ENCODE measurements around the gene TBC1D14.
"Not testable (repeated sequence)": the region's sequence is repeated elsewhere in the genome, so short reads cannot be mapped to it uniquely, and the experiment has no call there.

The TBC1D14 gene

GRCh38 chr4:6972375-6972650, 62.7 kb downstream of the TBC1D14 start:
- H3K27me3 ChIP-seq: no peaks in the 10 kb centered on the region
- peaks cover 11% of the 10 kb centered on the region; the same call in 1 of the 2 replicates for H3K9me3 ChIP-seq
- H3K4me2 ChIP-seq: peak overlapping the region; percentile 89
- H3K27ac ChIP-seq: peak overlapping the region; percentile 80
- H3K4me1 ChIP-seq: peaks cover 80% of the 10 kb centered on the region
- H3K36me3 ChIP-seq: peaks cover 75% of the 10 kb centered on the region
- peaks cover 52% of the 10 kb centered on the region for H4K20me1 ChIP-seq
- TF ChIP-seq Cebpa-rat (IDR thresholded peaks at IDR 0.05): no peak
- peak overlapping the region; percentile 44; the same call in 1 of the 2 replicates for H3K9ac ChIP-seq
- no peak overlapping the region for H3K4me3 ChIP-seq

GRCh38 chr4:6972911-6973310, 63.3 kb downstream of the TBC1D14 start:
- 0 out of 2 replicates have a peak overlapping the region, but pooled peaks have one; percentile 2 for H3K9ac ChIP-seq
- peak overlapping the region; percentile 89 for H3K4me2 ChIP-seq
- H3K27ac ChIP-seq: peak overlapping the region; percentile 80
- H3K27me3 ChIP-seq: no peaks in the 10 kb centered on the region
- TF ChIP-seq Cebpa-rat (IDR thresholded peaks at IDR 0.05): no peak
- peaks cover 69% of the 10 kb centered on the region for H3K36me3 ChIP-seq
- H3K4me3 ChIP-seq: no peak overlapping the region
- H3K9me3 ChIP-seq: peaks cover 11% of the 10 kb centered on the region; the same call in 1 of the 2 replicates
- peaks cover 74% of the 10 kb centered on the region for H3K4me1 ChIP-seq
- peaks cover 46% of the 10 kb centered on the region for H4K20me1 ChIP-seq

DNA sequence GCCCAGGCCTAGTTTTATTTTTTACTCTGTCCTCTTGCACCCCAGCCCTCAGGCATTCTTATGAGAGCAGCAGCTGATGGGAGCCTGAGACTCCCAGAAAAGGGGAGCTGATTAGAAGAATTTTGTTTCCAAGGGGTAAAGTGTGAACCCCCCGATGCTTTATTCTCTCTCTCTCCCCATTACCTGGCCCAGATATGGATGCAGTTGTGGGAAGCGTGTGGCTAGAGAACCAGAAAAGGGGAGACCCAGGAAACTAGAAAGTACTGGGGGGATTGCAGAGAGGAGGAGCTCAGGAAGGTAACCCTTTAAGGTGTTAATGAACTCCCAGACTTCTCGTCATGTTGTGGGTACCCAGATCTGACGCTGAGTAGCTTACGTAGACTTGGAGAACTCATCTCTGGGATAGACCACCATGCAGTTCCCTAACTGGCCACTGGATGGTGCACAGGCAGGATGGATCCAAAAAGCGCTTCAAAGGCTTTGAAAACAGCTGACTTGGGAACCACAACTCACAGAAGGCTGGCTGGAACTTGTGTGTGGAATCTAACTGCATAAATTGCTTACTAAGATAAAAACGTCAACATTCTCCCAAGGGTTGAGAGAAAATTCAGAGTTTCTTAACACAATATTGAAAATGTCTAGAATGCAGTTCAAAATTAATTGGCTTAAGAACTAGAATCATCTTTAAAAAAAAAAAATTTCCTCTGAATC, 64.7 kb downstream of the TBC1D14 start:
- H3K4me1 ChIP-seq: peaks cover 60% of the 10 kb centered on the region
- no peaks in the 10 kb centered on the region for H3K27me3 ChIP-seq
- peak overlapping the region; percentile 33 for H3K4me2 ChIP-seq
- no peak overlapping the region for H3K4me3 ChIP-seq
- no peak overlapping the region for H3K27ac ChIP-seq
- H3K9me3 ChIP-seq: peaks cover 11% of the 10 kb centered on the region; the same call in 1 of the 2 replicates
- H3K9ac ChIP-seq: no peak overlapping the region
- no peak for TF ChIP-seq Cebpa-rat (IDR thresholded peaks at IDR 0.05)
- peaks cover 38% of the 10 kb centered on the region for H4K20me1 ChIP-seq
- H3K36me3 ChIP-seq: peaks cover 61% of the 10 kb centered on the region

GRCh38 chr4:6977846-6978245, 68.2 kb downstream of the TBC1D14 start:
- H3K9ac ChIP-seq, H3K4me2 ChIP-seq, H3K4me3 ChIP-seq, H3K27ac ChIP-seq, H3K27me3 ChIP-seq: not testable (repeated sequence)
- Histone ChIP-seq H3K36me3 (peaks cover 64% of the 10 kb centered on the region), H3K4me1 (peaks cover 29% of the 10 kb centered on the region), H4K20me1 (peaks cover 50% of the 10 kb centered on the region), H3K9me3 (peaks cover 11% of the 10 kb centered on the region; the same call in 1 of the 2 replicates)

DNA sequence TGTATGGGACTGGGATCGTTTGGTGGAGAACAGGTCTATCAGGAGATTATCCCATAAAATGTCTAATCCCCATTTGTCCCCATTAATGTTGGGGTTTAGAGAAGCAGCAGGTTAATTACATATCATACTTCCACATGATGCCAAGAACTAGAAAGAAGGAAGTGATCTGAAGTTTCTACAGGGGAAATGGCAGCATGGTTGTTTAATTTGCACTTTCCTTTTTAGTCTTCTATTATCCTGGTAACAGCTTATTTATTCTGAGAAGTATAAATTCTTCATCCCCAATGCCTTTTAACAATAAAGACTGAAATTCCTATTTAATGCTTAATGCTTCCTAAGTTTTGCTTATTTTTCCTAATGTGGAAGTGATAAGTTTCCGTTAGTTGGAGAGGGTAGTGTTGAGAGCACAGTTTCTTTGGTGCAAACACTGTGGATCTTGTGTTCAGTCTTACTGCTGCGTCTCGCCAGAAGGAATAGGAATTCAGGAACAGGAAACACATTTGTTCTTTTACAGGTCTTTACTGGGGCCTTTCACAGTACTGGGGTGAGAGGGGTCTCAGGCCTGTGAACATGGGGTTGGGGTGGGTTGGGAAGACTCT, 74.0 kb downstream of the TBC1D14 start:
- no peaks in the 10 kb centered on the region for H3K9me3 ChIP-seq
- TF ChIP-seq Cebpa-rat (IDR thresholded peaks at IDR 0.05): no peak
- H4K20me1 ChIP-seq: peaks cover 73% of the 10 kb centered on the region
- no peaks in the 10 kb centered on the region for H3K27me3 ChIP-seq
- H3K9ac ChIP-seq: peak overlapping the region; percentile 88
- H3K36me3 ChIP-seq: peaks cover 36% of the 10 kb centered on the region
- H3K4me2 ChIP-seq: peak overlapping the region; percentile 97
- peak overlapping the region; percentile 86; the same call in 1 of the 2 replicates for H3K4me3 ChIP-seq
- H3K4me1 ChIP-seq: peaks cover 55% of the 10 kb centered on the region
- peak overlapping the region; percentile 44 for H3K27ac ChIP-seq

GRCh38 chr4:6984612-6985425, 75.2 kb downstream of the TBC1D14 start:
- no peaks in the 10 kb centered on the region for H3K27me3 ChIP-seq
- H4K20me1 ChIP-seq: peaks cover 80% of the 10 kb centered on the region
- H3K4me1 ChIP-seq: peaks cover 67% of the 10 kb centered on the region
- peak overlapping the region; percentile 86 for H3K4me3 ChIP-seq
- peak overlapping the region; percentile 97 for H3K4me2 ChIP-seq
- H3K36me3 ChIP-seq: peaks cover 41% of the 10 kb centered on the region
- no peaks in the 10 kb centered on the region for H3K9me3 ChIP-seq
- H3K9ac ChIP-seq: peak overlapping the region; percentile 88
- H3K27ac ChIP-seq: no peak overlapping the region; the same call in 1 of the 2 replicates
- no peak for TF ChIP-seq Cebpa-rat (IDR thresholded peaks at IDR 0.05)

DNA sequence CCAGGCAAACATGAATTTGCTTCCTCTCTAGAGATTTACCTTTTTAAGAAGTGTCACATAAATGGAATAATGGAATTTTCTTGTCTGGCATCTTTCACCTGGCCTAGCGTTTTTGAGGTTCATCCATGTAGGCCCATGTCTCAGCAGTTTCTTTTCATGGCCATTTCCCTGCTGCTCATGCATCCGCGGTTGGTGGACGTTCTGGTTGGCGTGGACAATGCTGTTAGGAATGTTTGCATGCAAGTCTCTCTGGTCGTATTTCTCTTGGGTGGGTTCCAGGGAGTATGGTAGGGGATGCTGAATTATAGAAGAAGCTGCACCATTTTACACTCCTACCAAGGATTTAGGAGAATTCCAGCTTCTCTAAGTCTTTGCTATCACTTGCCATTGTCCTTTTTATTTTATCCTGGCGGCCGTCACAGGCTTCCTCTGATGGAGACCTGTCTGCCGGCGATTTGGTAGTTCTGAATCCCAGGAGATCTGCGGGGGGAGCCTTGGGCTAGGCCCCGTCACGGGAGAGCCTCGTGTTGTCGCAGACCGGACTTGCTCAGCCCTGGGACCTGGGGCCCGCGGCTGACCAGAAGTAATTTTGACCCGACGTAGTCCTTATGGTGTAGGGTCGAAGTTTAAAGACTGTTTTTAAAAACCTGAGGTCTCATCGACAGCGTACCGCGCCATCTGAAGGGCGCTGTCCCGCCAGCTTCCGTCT, 76.6 kb downstream of the TBC1D14 start:
- no peaks in the 10 kb centered on the region for H3K27me3 ChIP-seq
- TF ChIP-seq Cebpa-rat (IDR thresholded peaks at IDR 0.05): no peak
- H4K20me1 ChIP-seq: peaks cover 94% of the 10 kb centered on the region

GRCh38 chr4:6986781-6987587, 77.4 kb downstream of the TBC1D14 start:
- Histone ChIP-seq H3K9ac (peak overlapping the region; percentile 88), H3K4me2 (peak overlapping the region; percentile 97), H3K36me3 (peaks cover 42% of the 10 kb centered on the region), H3K27ac (peak overlapping the region; percentile 83), H3K9me3 (no peaks in the 10 kb centered on the region), H3K4me1 (peaks cover 88% of the 10 kb centered on the region), H4K20me1 (peaks cover 96% of the 10 kb centered on the region), H3K27me3 (no peaks in the 10 kb centered on the region), H3K4me3 (peak overlapping the region; percentile 86)
- no peak for TF ChIP-seq Cebpa-rat (IDR thresholded peaks at IDR 0.05)

More for the DNA sequence above, 76.6 kb downstream of the TBC1D14 start:
- Histone ChIP-seq H3K9ac (peak overlapping the region; percentile 88), H3K27ac (peak overlapping the region; percentile 83), H3K9me3 (no peaks in the 10 kb centered on the region), H3K4me3 (peak overlapping the region; percentile 86), H3K36me3 (peaks cover 43% of the 10 kb centered on the region), H3K4me2 (peak overlapping the region; percentile 97), H3K4me1 (peaks cover 80% of the 10 kb centered on the region)

DNA sequence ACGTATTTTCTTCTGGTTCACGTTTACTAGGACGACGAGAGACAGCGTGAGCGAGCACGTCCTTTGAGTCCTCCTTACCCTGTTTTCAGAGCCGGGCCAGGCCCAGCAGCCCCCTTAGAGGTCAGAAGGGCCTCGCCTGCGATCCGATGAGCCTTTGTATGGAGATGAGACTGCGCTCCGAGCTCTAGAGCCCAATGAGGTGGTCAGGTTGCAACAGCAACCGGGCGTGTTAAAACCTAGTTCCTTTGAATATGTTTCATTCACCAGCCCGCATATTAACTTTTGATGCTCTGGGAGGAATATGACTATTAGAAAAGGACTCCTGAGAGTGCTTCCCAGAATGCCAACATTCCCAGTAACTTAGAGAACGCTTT, 77.9 kb downstream of the TBC1D14 start:
- no peaks in the 10 kb centered on the region for H3K27me3 ChIP-seq
- peak overlapping the region; percentile 96 for H3K4me2 ChIP-seq
- no peaks in the 10 kb centered on the region for H3K9me3 ChIP-seq
- H4K20me1 ChIP-seq: peaks cover 98% of the 10 kb centered on the region
- peaks cover 92% of the 10 kb centered on the region for H3K4me1 ChIP-seq
- peak overlapping the region; percentile 86 for H3K4me3 ChIP-seq
- peak overlapping the region; percentile 73 for H3K27ac ChIP-seq
- TF ChIP-seq Cebpa-rat (IDR thresholded peaks at IDR 0.05): no peak
- peak overlapping the region; percentile 86 for H3K9ac ChIP-seq
- peaks cover 43% of the 10 kb centered on the region for H3K36me3 ChIP-seq

Measured in BLaER1 (cell line).